NCI-H2196 (cell line): ENCODE results near the gene VIT.

ENCODE experiments used
- DNase-seq: peaks from one replicate; lab custom pipeline; 2025; ENCODE audit not compliant: unreplicated experiment; lab: John Stamatoyannopoulos, UW

The VIT gene

GRCh38 chr2:36854241-36854640, 157.7 kb downstream of the VIT start:
- no peak for DNase-seq

- no peak for DNase-seq
Observed at GRCh38 chr2:36855429-36855828, 158.9 kb downstream of the VIT start.

GRCh38 chr2:36857713-36858112, 161.2 kb downstream of the VIT start:
- DNase-seq, result no peak

- DNase-seq, result no peak
Observed at GRCh38 chr2:36858551-36859365, 162.3 kb downstream of the VIT start.

GRCh38 chr2:36859366-36859792, 162.9 kb downstream of the VIT start:
- DNase-seq, result no peak

- no peak for DNase-seq
Observed at GRCh38 chr2:36861896-36862295, 165.4 kb downstream of the VIT start.
